IPS-20b (cell line): ENCODE results near the gene THSD4.
"Not testable (repeated sequence)": the region's sequence is repeated elsewhere in the genome, so short reads cannot be mapped to it uniquely, and the experiment has no call there.

Source experiments
- H3K27ac ChIP-seq: one replicate; pipeline ENCODE4 v1.5.1; 2013; ENCODE audit warnings: low read length
- H3K27me3 ChIP-seq: 2 replicates; pipeline ENCODE4 v1.6.1; 2013; ENCODE audit warnings: mild to moderate bottlenecking, low read length, inconsistent platforms; ENCODE audit not compliant: insufficient read depth
- H3K36me3 ChIP-seq: 2 replicates; pipeline ENCODE4 v1.6.1; 2013; ENCODE audit warnings: low read depth, mild to moderate bottlenecking, inconsistent platforms, low read length, moderate library complexity; ENCODE audit not compliant: insufficient read depth
- H3K4me1 ChIP-seq: 2 replicates; pipeline ENCODE4 v1.6.1; 2013; ENCODE audit warnings: mild to moderate bottlenecking, control low read depth, inconsistent platforms, low read length, moderate library complexity; ENCODE audit not compliant: insufficient read depth
- H3K4me3 ChIP-seq: 2 replicates; pipeline ENCODE4 v1.5.1; 2013; ENCODE audit warnings: mild to moderate bottlenecking, low read length, inconsistent platforms
- H3K9ac ChIP-seq: 2 replicates; pipeline ENCODE4 v1.6.1; 2013; ENCODE audit warnings: low read depth, mild to moderate bottlenecking, inconsistent platforms, low read length, moderate library complexity
- H3K9me3 ChIP-seq: 2 replicates; pipeline ENCODE4 v1.6.1; 2013; ENCODE audit warnings: mild to moderate bottlenecking, low read depth, low read length, inconsistent platforms; ENCODE audit not compliant: insufficient read depth

Gene THSD4

GRCh38 chr15:71386448-71387236, 271.4 kb downstream of the THSD4 start:
- Histone ChIP-seq H3K36me3 (no peaks in the 10 kb centered on the region), H3K27ac (peak overlapping the region; percentile 71), H3K27me3 (peaks cover 4% of the 10 kb centered on the region; the same call in 1 of the 2 replicates), H3K4me1 (peaks cover 36% of the 10 kb centered on the region), H3K4me3 (peak overlapping the region; percentile 44; the same call in 1 of the 2 replicates), H3K9me3 (no peaks in the 10 kb centered on the region), H3K9ac (peak overlapping the region; percentile 43; the same call in 1 of the 2 replicates)

- H3K9ac ChIP-seq = peak overlapping the region; percentile 22; the same call in 1 of the 2 replicates
- H3K27me3 ChIP-seq = peaks cover 11% of the 10 kb centered on the region; the same call in 1 of the 2 replicates
- peak overlapping the region; percentile 31; the same call in 1 of the 2 replicates for H3K4me3 ChIP-seq
- no peaks in the 10 kb centered on the region for H3K9me3 ChIP-seq
- peaks cover 40% of the 10 kb centered on the region for H3K4me1 ChIP-seq
- no peak overlapping the region for H3K27ac ChIP-seq
- H3K36me3 ChIP-seq = no peaks in the 10 kb centered on the region
These were observed 272.5 kb downstream of the THSD4 start for GRCh38 chr15:71387810-71388209.

GRCh38 chr15:71390096-71390495, 274.8 kb downstream of the THSD4 start:
- peaks cover 16% of the 10 kb centered on the region; the same call in 1 of the 2 replicates for H3K27me3 ChIP-seq
- peaks cover 32% of the 10 kb centered on the region for H3K4me1 ChIP-seq
- no peak overlapping the region for H3K4me3 ChIP-seq
- H3K36me3 ChIP-seq = no peaks in the 10 kb centered on the region
- no peak overlapping the region for H3K27ac ChIP-seq
- H3K9me3 ChIP-seq = no peaks in the 10 kb centered on the region
- no peak overlapping the region for H3K9ac ChIP-seq

GRCh38 chr15:71391421-71392088, 276.3 kb downstream of the THSD4 start:
- Histone ChIP-seq H3K9me3 (no peaks in the 10 kb centered on the region), H3K9ac (no peak overlapping the region), H3K27me3 (peaks cover 16% of the 10 kb centered on the region; the same call in 1 of the 2 replicates), H3K4me3 (no peak overlapping the region), H3K36me3 (no peaks in the 10 kb centered on the region), H3K27ac (no peak overlapping the region), H3K4me1 (peaks cover 19% of the 10 kb centered on the region)

GRCh38 chr15:71392861-71393283, 277.6 kb downstream of the THSD4 start:
- H3K36me3 ChIP-seq = no peaks in the 10 kb centered on the region
- H3K9me3 ChIP-seq = no peaks in the 10 kb centered on the region
- H3K9ac ChIP-seq = 0 out of 2 replicates have a peak overlapping the region, but pooled peaks have one; percentile 4
- H3K27me3 ChIP-seq = peaks cover 16% of the 10 kb centered on the region; the same call in 1 of the 2 replicates
- H3K4me3 ChIP-seq = no peak overlapping the region
- no peak overlapping the region for H3K27ac ChIP-seq
- peaks cover 12% of the 10 kb centered on the region for H3K4me1 ChIP-seq

- Histone ChIP-seq H3K4me1 (peaks cover 6% of the 10 kb centered on the region; the same call in 1 of the 2 replicates), H3K27ac (no peak overlapping the region), H3K4me3 (no peak overlapping the region), H3K27me3 (peaks cover 16% of the 10 kb centered on the region; the same call in 1 of the 2 replicates), H3K9ac (0 out of 2 replicates have a peak overlapping the region, but pooled peaks have one; percentile 4), H3K36me3 (no peaks in the 10 kb centered on the region), H3K9me3 (no peaks in the 10 kb centered on the region)
These were observed 278.1 kb downstream of the THSD4 start for GRCh38 chr15:71393383-71393782.

- no peak overlapping the region for H3K9ac ChIP-seq
- H3K27ac ChIP-seq = no peak overlapping the region
- H3K4me3 ChIP-seq = no peak overlapping the region
- H3K36me3 ChIP-seq = no peaks in the 10 kb centered on the region
- H3K4me1 ChIP-seq = peaks cover 4% of the 10 kb centered on the region; the same call in 1 of the 2 replicates
- peaks cover 11% of the 10 kb centered on the region; the same call in 1 of the 2 replicates for H3K27me3 ChIP-seq
- H3K9me3 ChIP-seq = no peaks in the 10 kb centered on the region
These were observed 281.4 kb downstream of the THSD4 start for GRCh38 chr15:71396536-71397125.

- peaks cover 5% of the 10 kb centered on the region; the same call in 1 of the 2 replicates for H3K27me3 ChIP-seq
- no peaks in the 10 kb centered on the region; the same call in 1 of the 2 replicates for H3K4me1 ChIP-seq
- no peak overlapping the region for H3K4me3 ChIP-seq
- no peak overlapping the region for H3K9ac ChIP-seq
- H3K27ac ChIP-seq = no peak overlapping the region
- H3K36me3 ChIP-seq = no peaks in the 10 kb centered on the region
- H3K9me3 ChIP-seq = no peaks in the 10 kb centered on the region
These were observed 282.1 kb downstream of the THSD4 start for GRCh38 chr15:71397377-71397776.

- Histone ChIP-seq H3K27me3 (no peaks in the 10 kb centered on the region), H3K27ac (no peak overlapping the region), H3K4me3 (no peak overlapping the region), H3K36me3 (no peaks in the 10 kb centered on the region), H3K9ac (no peak overlapping the region), H3K9me3 (no peaks in the 10 kb centered on the region), H3K4me1 (no peaks in the 10 kb centered on the region)
These were observed 285.0 kb downstream of the THSD4 start for GRCh38 chr15:71400294-71400693.

- H3K4me3 ChIP-seq, H3K27me3 ChIP-seq: not testable (repeated sequence)
These were observed 286.5 kb downstream of the THSD4 start for GRCh38 chr15:71401728-71402127.

GRCh38 chr15:71409541-71409940, 294.3 kb downstream of the THSD4 start:
- Histone ChIP-seq H3K4me3 (no peak overlapping the region), H3K27me3 (no peaks in the 10 kb centered on the region), H3K4me1 (no peaks in the 10 kb centered on the region; the same call in 1 of the 2 replicates), H3K9ac (no peak overlapping the region), H3K36me3 (no peaks in the 10 kb centered on the region), H3K9me3 (no peaks in the 10 kb centered on the region), H3K27ac (no peak overlapping the region)

More at GRCh38 chr15:71401728-71402127, 286.5 kb downstream of the THSD4 start:
- not testable (repeated sequence) for H3K27ac ChIP-seq, H3K9me3 ChIP-seq, H3K4me1 ChIP-seq, H3K9ac ChIP-seq, H3K36me3 ChIP-seq
